Measurements from ENCODE around the gene SOAT1.
A peak's percentile ranks its signal among the peaks of the same experiment; 100 is the strongest.
"Not testable (repeated sequence)": the region's sequence is repeated elsewhere in the genome, so short reads cannot be mapped to it uniquely, and the experiment has no call there.

SOAT1 gene

DNA sequence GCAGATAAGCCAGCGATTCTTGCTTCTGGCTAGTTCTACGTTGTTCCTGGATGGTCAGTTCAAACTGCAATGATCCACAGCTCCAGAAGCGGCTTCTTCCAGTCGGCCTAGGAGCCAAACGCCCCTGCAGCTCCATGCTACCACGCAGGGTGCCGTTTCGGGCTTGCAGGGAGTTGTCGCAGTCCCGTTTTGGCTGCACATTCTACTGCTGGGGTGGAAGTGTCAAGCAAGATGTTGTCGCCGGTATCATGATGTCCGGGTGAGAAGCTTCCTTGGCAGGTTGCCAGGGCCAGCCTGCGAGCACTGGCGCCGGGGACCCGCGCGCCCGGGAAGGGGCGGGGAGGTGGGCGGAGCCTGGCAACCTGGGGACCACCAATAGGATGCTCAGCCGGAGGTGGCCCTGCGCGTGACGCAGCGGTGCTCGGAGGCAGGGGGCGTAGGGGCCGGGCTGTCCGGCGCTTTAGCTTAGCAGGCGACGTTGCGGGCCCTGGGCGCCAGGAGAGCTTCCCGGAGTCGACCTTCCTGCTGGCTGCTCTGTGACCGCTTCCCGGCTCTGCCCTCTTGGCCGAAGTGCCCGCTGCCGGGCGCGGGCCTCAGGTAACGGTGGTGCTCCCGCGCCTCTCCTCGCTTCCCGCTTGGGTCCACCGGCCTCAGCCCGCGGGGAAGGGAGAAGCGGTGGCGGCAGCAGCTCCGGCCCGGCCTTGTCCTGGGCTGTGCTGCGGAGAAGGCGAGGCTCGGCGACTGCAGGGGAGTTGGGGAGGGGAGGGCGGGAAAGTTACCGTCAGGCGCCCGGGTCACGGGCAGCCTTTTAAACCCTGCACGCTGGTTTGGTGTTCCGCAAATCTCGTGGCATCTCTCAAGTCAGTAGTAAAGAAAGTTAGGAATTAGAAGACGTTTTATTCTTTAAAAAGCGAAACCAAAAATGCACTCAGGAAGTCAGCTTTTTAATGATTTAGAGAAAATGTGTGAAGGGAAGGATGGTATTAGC, at the start of gene SOAT1:
TSS of gene SOAT1 (plus strand) at position 458 of the 988 bp plus-strand sequence. CDS start 8,888 bp downstream, outside the sequence.
- DNase-seq = peak; percentile 93

- DNase-seq = not testable (repeated sequence)
Measured at GRCh38 chr1:179245426-179245825, 48.2 kb upstream of the SOAT1 start.

DNA sequence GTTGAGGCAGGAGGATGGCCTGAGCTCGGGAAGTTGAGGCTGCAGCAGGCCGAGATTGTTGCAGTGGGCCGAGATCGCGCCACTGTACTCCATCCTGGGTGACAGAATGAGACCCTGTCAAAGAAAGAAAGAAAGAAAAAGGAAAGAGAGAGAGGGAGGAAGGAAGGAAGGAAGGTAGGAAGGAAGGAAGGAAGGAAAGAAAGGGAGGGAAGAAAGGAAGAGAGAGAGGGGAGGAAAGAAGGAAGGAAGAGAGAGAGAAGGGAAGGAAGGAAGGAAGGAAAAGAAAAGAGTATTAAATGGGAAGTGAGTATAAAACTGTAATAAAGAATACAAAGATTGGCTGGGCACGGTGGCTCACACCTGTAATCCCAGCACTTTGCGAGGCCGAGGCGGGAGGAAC, 45.7 kb upstream of the SOAT1 start:
- DNase-seq = no peak

DNA sequence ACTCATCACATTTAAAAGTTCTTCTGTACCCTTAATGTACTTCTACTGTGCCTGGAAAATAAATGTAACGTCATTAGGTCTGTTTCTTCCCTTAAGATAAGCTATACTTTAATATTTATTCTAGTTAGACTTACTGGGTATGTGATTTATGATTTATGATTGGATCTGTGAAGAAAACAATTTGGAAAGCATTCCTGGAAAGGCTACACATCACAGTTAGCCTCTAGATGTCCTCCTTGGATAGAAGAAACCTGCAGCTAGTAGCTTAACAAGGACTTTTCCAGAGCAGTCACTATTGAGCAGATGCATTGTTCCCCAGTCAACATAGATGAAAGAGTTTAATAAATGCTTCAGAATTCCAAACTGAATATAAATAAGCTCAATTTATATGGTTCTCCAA, 41.9 kb upstream of the SOAT1 start:
- DNase-seq = no peak

GRCh38 chr1:179252606-179253005, 41.0 kb upstream of the SOAT1 start:
- DNase-seq = no peak

GRCh38 chr1:179253286-179253972, 40.2 kb upstream of the SOAT1 start:
- DNase-seq = no peak

DNA sequence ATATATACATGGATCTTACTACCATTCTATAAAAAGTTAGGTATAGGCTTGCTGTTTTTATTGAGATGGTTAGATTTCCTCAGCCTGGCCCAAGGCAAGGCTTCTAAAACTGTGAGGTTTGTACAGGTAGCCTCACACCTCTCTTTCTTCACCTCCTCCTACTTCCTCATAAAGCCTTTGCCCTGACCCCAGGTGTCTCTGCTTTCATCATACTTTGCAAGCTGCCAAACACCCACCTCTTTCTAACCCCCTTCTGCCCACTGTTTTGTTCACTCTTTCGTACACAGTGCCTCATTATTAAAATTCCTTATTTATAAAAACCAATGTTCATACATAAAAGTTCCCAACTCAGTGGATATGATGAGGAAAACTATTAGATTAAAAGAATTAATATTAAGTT, 31.4 kb upstream of the SOAT1 start:
- DNase-seq = no peak

GRCh38 chr1:179263121-179263520, 30.5 kb upstream of the SOAT1 start:
- no peak for DNase-seq

- DNase-seq = no peak
Measured at GRCh38 chr1:179264507-179264906, 29.1 kb upstream of the SOAT1 start.

DNA sequence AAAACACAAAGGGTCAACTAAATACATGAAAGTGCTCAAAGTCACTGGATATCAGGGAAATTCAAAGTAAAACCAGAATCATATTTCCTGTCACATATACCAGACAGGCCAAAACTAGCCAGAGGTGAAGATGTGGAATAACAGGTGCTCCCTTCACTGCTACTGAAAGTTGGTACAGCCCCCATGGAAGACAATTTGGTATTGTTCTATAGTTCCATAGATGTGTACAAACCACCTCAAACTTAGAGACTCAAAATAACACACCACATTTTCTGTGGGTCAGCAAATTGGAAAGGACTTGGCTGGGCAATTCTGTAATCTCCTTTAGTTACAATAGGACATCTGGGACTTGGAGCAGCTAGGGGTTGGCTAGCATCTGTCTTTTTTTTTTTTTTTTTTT, 24.5 kb upstream of the SOAT1 start:
- DNase-seq = no peak

DNA sequence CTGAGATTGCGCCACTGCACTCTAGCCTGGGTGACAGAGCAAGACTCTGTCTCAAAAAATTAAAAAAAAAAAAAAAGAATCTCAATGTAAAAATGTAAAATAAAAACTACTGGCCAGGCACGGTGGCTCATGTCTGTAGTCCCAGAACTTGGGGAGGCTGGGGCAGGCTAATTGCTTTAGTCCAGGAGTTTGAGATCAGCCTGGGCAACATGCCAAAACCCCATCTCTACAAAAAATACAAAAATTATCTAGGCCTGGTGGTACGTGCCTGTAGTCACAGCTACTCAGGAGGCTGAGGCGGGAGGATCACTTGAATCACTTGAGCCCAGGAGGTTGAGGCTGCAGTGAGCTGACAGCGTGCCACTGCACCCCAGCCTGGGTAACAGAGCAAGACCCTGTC, 19.2 kb upstream of the SOAT1 start:
- DNase-seq = not testable (repeated sequence)

DNA sequence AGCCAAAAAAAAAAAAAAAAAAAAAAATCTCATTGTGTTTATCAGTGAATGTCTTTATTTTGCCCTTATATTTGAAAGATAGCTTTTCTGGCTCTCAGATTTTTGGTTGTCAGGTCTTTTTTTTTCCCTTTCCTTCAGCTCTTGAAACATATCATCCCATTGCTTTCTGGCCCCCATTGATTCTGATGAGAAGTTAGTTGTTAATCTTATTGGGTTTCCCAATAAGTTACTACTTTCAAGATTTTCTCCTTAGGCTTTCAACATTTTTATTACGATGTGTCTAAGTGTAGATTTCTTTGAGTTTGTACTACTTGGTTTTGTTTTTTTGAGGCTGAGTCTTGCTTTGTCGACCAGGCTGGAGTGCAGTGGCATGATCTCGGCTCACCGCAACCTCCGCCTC, 14.7 kb upstream of the SOAT1 start:
- no peak for DNase-seq

DNA sequence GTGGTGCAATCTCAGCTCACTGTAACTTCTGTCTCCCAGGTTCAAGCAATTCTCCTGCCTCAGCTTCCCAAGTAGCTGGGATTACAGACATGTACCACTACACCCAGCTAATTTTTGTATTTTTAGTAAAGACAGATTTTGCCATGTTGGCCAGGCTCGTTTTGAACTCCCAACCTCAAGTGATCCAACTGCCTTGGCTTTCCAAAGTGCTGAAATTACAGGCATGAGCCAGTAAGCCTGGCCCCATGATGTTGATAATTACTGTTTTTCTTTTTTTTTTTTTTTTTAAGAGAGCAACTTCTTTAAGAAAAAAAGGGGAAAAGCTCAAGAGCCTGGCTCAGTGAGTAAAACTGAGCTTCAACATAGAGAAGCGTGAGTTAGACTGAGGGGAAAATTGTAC, 9.6 kb upstream of the SOAT1 start:
- DNase-seq = no peak

DNA sequence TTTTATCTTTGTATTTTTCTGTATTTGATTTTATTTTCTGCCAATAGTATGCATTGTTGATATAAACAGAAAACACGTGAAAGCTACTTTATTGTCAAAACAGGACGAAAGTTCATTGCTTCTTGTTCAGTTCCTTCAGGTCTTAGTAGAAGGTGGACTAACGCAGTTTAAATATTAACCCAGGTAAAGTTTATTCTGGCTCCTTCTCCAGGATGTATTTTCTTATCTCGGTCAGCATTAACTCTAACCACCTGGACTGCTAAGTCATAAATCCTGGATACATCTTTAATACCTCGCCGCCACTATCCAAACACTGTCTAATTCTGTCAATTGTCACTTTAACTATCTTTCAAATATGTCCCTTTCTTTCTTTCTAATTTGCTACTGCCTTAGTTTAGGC, 5.7 kb upstream of the SOAT1 start:
- DNase-seq = no peak

GRCh38 chr1:179288977-179289376, 4.6 kb upstream of the SOAT1 start:
- no peak for DNase-seq

DNA sequence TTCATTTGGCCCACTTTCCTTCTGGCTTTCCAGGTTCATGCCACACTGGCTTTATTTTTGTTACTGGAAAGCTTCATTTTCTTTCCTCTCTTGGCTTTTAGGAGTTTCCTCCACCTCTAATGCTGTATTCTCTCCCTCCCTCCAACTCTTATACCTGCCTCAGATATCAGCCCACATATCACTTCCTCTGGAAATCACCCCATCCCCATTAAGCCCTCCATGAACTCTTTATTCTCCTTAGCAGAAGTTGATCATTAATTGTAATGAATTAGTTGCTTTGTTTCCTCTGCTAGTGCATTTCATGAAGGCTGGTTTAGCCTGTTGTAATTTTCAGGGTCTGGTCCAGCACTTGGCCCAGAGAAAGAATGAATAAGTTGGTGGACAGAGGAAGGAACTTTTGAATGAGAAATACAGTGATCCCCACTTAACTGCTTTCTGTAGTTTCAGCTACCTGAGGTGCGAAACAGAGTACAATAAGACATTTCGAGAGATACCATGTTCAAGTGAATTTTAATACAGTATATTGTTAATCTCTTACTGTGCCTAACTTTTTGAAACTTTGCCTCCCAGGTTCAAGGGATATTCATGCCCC, 1.7 kb downstream of the SOAT1 start:
- no peak for DNase-seq

GRCh38 chr1:179296356-179297104, 2.9 kb downstream of the SOAT1 start:
- no peak for DNase-seq

DNA sequence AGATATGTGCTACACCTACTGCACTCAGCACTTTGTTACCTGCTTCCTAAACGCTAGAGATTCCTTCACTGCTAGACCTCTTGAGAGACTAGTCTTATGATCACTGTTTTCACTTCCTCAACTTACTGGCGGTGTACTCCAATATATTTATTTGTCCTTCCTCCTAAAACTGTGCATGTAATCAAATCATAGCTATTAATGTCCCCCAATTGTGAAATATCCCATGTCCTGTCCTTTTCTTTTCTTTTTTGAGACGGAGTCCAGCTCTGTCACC, 3.4 kb downstream of the SOAT1 start:
- DNase-seq = no peak

GRCh38 chr1:179298952-179299351, 5.4 kb downstream of the SOAT1 start:
- DNase-seq = no peak

DNA sequence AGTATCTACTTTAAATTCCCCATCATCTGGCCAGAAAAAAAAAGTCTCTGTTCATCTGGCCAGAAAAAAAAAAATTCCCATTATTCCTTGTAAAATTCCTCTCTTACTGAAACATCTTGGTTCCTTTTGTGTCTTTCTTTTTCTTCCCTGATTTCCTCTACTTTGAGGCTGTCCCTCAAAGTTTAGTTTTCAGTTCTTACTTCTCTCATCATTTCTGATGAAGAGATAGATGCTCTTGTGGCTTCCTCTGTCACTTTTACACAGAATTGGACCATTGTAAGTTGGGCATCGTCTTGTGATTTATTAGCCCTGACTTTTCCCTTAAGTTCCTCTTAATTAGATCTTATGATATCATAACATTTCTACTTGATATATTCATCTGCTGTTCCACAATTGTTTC, 6.5 kb downstream of the SOAT1 start:
- no peak for DNase-seq

DNA sequence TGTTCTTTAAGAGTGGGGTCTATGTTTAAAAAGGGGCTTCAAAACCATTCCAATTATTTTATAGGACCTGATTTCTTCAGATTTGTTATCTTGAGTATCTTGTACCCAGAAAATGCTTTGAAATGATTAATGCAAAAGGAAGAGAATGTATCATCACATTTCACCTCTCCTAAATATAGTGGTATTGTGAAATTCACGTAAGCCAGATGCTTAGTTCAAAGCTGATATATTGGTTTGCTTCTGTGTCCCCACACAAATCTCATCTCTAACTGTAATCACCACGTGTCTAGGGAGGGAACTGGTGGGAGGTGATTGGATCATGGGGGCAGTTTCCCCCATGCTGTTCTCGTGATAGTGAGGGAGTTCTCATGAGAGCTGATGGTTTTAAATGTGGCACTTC, 8.5 kb downstream of the SOAT1 start:
- DNase-seq = no peak

- peak; percentile 42 for DNase-seq
Measured at GRCh38 chr1:179303200-179303785, 9.7 kb downstream of the SOAT1 start.

GRCh38 chr1:179305450-179305849, 11.9 kb downstream of the SOAT1 start:
- DNase-seq = no peak

Measured in NCI-H1105 (cell line).